AG09319 (cell line): ENCODE data around the gene SMC5.
"Not testable (repeated sequence)": the region's sequence is repeated elsewhere in the genome, so short reads cannot be mapped to it uniquely, and the experiment has no call there.

Experiments used
- DNase-seq: peaks from one replicate; pipeline ENCODE4 v3.0.0-alpha.2; 2010; ENCODE audit warnings: low read depth; ENCODE audit errors: extremely low read depth
- CTCF ChIP-seq: IDR thresholded peaks from 2 replicates; pipeline ENCODE4 v1.5.1; 2011; ENCODE audit warnings: low read depth, mild to moderate bottlenecking, inconsistent platforms, low read length, moderate library complexity

SMC5 gene

GRCh38 chr9:70392850-70393249 lies 134.1 kb downstream of the SMC5 start:
- TF ChIP-seq CTCF = no peak
- no peak for DNase-seq

GRCh38 chr9:70395652-70396051 lies 136.9 kb downstream of the SMC5 start:
- no peak for TF ChIP-seq CTCF
- DNase-seq = no peak

- no peak for DNase-seq
- TF ChIP-seq CTCF = no peak
Measured at GRCh38 chr9:70398145-70398556, 139.4 kb downstream of the SMC5 start.

- no peak for TF ChIP-seq CTCF
- DNase-seq = no peak
Measured at GRCh38 chr9:70399141-70399540, 140.4 kb downstream of the SMC5 start.

GRCh38 chr9:70400107-70400892 lies 141.5 kb downstream of the SMC5 start:
- DNase-seq = no peak
- TF ChIP-seq CTCF = no peak

GRCh38 chr9:70401241-70401640 lies 142.5 kb downstream of the SMC5 start:
- not testable (repeated sequence) for DNase-seq

GRCh38 chr9:70402213-70402612 lies 143.4 kb downstream of the SMC5 start:
- no peak for DNase-seq
- no peak for TF ChIP-seq CTCF

GRCh38 chr9:70403166-70403565 lies 144.4 kb downstream of the SMC5 start:
- TF ChIP-seq CTCF = no peak
- no peak for DNase-seq
